Mucosa of descending colon (tissue), 3 donors: Measurements from ENCODE around the gene UBE3C. TPM values are rescaled to one million over a fixed set of nuclear protein-coding genes. Genes with fewer than 3 reads are reported as not detected.

Experiments used
- ATAC-seq: fragments of 200-7000 bp; cut with Tn5 transposase; one replicate; pipeline ENCODE4 v1.9.1; 2020; ENCODE audit warnings: mild to moderate bottlenecking, moderate library complexity
- DNase-seq, 3 donors: peaks; one replicate each; pipeline ENCODE4 v3.0.0-alpha.2; 2020
- H3K36me3 ChIP-seq: fragments of 200-600 bp; one replicate; pipeline ENCODE4 v1.8.0; 2021; ENCODE audit warnings: low read depth, mild to moderate bottlenecking
- H3K4me1 ChIP-seq: fragments of 200-600 bp; one replicate; pipeline ENCODE4 v1.8.0; 2021; ENCODE audit warnings: low read depth, mild to moderate bottlenecking
- H3K4me3 ChIP-seq: fragments of 200-600 bp; one replicate; pipeline ENCODE4 v1.8.0; 2021; ENCODE audit warnings: mild to moderate bottlenecking
- H3K9me3 ChIP-seq: fragments of 200-600 bp; one replicate; pipeline ENCODE4 v1.8.0; 2021; ENCODE audit warnings: mild to moderate bottlenecking
- intact Hi-C, 2 donors: fragments of 100-400 bp; cut with DNase I in 1 of 2; cut with micrococcal nuclease in 1 of 2; formaldehyde crosslinking; loops; one replicate each; pipeline versions ENCODE4 v1.11.0 to v1.11.1; 2022; cut with DNase I, micrococcal nuclease
- total RNA-seq, 3 donors: library from RNA; stranded (reverse); fragmentation: NEBNext Ultra II Directional in 2 of 3; extraction: Animal tissue kit (Norgen Biotek cat#: 25700) in 2 of 3; gene quantifications; one replicate each; pipeline versions ENCODE4 v1.2.1 to v1.2.4, GENCODE V29; 2021 to 2023
- TF ChIP-seq, protein P1 (sequence below): fragments of 200-600 bp; IDR thresholded peaks from one replicate; pipeline ENCODE4 v1.8.0; 2022; ENCODE audit warnings: antibody characterized with exemption, mild to moderate bottlenecking
- donor health status: DM: no; HTN: no; CAD: no; lungs with moderate emphysema.
- donor health status: DM: no; HTN: no; CAD: no.
- donor health status: DM: no; HTN: yes; CAD: no.

The UBE3C gene
- total RNA-seq, 3 donors from 2014 or later: 58.1 to 68.0 (median 66.7) TPM

DNA sequence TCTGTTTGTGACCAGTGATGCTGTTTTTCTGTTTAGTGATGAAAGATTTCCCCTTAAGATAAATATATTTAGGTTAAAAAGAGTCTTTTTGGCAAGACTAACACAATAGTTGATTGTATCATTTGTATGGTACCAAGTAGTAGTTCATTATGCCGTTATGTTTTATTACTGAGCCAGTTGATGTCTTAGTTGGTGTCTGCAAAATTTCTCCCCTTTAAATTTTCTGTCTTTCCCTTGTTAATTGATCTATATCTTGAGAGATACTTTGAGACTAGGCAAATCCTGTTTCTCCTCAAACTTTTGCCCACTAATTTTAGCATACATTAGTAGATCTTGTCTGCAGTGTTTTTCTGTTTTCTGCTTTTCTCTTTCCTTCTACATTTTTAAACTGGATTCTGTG lies 21.7 kb downstream of the UBE3C start:
- intact Hi-C loops: no loop called here
- DNase-seq (no peak), ATAC-seq (no peak)
- Histone ChIP-seq H3K4me1 (no peaks in the 10 kb centered on the region), H3K9me3 (no peaks in the 10 kb centered on the region), H3K4me3 (no peak overlapping the region), H3K36me3 (no peaks in the 10 kb centered on the region)
- TF ChIP-seq, protein P1, sequence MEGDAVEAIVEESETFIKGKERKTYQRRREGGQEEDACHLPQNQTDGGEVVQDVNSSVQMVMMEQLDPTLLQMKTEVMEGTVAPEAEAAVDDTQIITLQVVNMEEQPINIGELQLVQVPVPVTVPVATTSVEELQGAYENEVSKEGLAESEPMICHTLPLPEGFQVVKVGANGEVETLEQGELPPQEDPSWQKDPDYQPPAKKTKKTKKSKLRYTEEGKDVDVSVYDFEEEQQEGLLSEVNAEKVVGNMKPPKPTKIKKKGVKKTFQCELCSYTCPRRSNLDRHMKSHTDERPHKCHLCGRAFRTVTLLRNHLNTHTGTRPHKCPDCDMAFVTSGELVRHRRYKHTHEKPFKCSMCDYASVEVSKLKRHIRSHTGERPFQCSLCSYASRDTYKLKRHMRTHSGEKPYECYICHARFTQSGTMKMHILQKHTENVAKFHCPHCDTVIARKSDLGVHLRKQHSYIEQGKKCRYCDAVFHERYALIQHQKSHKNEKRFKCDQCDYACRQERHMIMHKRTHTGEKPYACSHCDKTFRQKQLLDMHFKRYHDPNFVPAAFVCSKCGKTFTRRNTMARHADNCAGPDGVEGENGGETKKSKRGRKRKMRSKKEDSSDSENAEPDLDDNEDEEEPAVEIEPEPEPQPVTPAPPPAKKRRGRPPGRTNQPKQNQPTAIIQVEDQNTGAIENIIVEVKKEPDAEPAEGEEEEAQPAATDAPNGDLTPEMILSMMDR: no peak

DNA sequence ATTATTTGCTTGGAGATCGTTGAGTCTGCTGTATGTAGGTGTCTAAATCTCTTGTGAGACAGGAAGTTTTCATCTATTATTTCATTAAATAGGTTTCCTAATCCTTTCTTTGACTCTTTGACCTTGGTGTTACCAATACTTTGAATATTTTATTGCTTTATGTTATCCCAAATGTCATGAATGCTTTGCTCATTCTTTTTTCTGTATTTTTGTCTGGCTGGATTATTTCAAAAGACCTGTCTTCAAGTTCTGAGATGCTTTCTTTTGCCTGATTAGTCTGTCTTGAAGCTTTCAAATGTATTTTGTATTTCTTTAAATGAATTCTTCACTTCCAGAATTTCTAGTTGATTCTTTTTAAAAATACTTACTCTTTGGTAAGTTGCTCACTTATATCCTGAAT lies 27.3 kb downstream of the UBE3C start:
- ATAC-seq (no peak), DNase-seq (no peak)
- Histone ChIP-seq H3K9me3 (no peaks in the 10 kb centered on the region), H3K36me3 (no peaks in the 10 kb centered on the region), H3K4me3 (no peak overlapping the region), H3K4me1 (no peaks in the 10 kb centered on the region)
- TF ChIP-seq, protein P1: no peak
- intact Hi-C loops: no loop called here

DNA sequence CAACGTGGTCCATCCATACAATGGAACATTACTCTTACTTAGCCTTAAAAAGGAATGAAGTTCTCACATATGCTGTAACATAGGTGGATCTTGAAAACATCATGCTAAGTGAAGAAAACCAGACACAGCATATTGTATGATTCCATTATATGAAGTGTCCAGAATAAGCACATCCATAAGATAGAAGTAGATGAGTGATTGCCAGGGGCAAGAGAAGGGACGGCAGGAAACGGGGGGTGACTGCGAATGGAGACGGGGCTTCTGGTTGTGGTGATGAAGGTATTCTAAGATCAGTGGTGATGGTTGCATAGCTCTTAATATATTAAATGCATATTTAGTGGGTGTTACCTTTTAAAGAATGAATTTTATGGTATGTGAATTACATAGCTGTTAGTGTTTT lies 29.8 kb downstream of the UBE3C start:
- intact Hi-C loops: no loop called here
- Histone ChIP-seq H3K9me3 (no peaks in the 10 kb centered on the region), H3K4me1 (no peaks in the 10 kb centered on the region), H3K4me3 (no peak overlapping the region), H3K36me3 (no peaks in the 10 kb centered on the region)
- ATAC-seq: no peak
- DNase-seq: no peak
- TF ChIP-seq, protein P1: no peak

DNA sequence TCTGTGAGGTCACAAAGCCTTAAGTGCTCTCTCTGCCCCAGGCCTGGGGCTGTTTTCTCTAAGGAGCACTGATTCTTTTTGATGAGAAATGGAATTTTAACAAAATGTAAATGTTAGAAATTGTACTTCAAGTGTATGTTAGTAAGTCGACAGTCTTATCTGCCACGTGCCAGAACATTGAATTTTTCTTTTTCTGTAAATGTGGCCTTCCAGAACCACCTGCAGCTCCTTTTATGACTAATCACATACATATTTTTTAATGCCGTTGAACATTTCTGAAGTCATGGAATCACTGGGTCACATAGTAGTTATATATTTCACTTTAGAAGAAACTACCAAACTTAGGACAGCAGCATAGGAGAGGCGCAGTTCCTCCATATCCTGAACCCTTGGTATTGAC lies 38.0 kb downstream of the UBE3C start:
- H3K9me3 ChIP-seq: no peaks in the 10 kb centered on the region
- no peak for ATAC-seq
- H3K36me3 ChIP-seq: no peaks in the 10 kb centered on the region
- intact Hi-C loops: no loop called here
- no peaks in the 10 kb centered on the region for H3K4me1 ChIP-seq
- no peak for DNase-seq
- no peak overlapping the region for H3K4me3 ChIP-seq
- TF ChIP-seq, protein P1: no peak

DNA sequence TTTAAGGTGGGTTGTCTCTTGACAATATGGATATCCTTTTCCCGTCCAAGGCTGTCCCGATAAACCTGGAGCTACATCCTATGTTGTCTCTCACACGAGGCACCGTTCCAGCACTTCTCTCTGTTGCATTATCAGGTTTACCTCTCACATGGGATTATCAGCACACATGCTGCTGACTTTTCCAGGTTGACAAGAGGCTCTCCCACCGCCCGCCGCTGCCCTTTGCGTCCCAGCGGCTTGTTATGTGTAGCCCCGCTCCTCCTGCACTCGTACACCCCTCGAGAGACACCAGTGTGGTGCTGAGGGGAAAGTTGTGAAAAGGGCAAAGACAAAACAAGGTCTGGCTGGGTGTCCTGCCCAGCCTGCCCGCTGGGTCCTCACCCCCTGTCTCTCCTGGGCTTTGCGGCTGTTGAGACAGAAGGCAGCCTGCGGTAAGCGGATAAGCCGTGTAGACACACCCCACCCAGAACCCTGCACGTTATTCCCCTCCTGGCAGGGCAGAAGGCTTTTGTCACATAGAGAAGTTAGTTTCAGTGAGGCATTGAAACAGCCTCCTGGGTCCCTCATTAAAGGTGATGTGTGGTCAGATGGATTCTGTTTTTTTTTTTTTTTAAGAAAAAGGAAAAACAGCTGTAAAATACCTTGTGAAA lies 38.7 kb downstream of the UBE3C start:
- H3K36me3 ChIP-seq: no peaks in the 10 kb centered on the region
- TF ChIP-seq, protein P1: no peak

DNA sequence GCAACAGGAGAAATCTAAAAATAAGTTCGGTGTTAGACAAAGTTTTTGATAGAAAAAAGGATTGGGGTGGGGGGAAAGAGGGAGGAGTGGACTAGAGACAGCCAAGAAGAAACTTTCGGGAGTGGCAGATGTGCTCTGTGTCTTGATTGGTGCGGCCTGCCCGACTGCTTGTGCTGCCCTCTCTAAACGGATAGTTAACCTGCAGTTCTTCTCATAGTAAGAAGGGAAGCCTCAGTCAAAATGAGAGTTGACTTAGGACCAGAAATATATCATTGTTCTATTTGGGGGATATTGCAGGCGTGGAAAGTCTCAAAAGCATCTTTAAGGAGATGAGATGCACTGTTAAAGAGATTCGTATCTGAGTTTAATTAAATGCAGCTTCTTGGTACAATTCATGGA lies 39.3 kb downstream of the UBE3C start:
- ATAC-seq (no peak), DNase-seq (no peak)
- Histone ChIP-seq H3K4me1 (no peaks in the 10 kb centered on the region), H3K36me3 (no peaks in the 10 kb centered on the region), H3K4me3 (no peak overlapping the region), H3K9me3 (no peaks in the 10 kb centered on the region)
- TF ChIP-seq, protein P1: no peak
- intact Hi-C loops: no loop called here

More for the DNA sequence above, 38.7 kb downstream of the UBE3C start:
- DNase-seq: no peak
- intact Hi-C loops: no loop called here
- Histone ChIP-seq H3K9me3 (no peaks in the 10 kb centered on the region), H3K4me1 (no peaks in the 10 kb centered on the region), H3K4me3 (no peak overlapping the region)
- no peak for ATAC-seq
